Caco-2 (cell line): Measurements from ENCODE around the gene ESRRG. TPM values are rescaled to one million over a fixed set of nuclear protein-coding genes. Genes with fewer than 3 reads are reported as not detected.
"Not testable (repeated sequence)": the region's sequence is repeated elsewhere in the genome, so short reads cannot be mapped to it uniquely, and the experiment has no call there.

Experiments used
- BruUV-seq: library from RNA; stranded (reverse); fragments of 400-500 nt; replicated peaks from 2 replicates; lab custom pipeline; 2021; lab: Mats Ljungman, UMichigan
- CTCF ChIA-PET: fragments of 300-600 bp; sonication (Branson Sonifier 250); formaldehyde crosslinking; loops from one replicate; lab custom pipeline; 2022; ENCODE audit warnings: antibody characterized with exemption; lab: Charles Lee
- POLR2A ChIA-PET: fragments of 300-600 bp; sonication (Branson Sonifier 250); formaldehyde crosslinking; loops from one replicate; lab custom pipeline; 2022; ENCODE audit warnings: antibody characterized with exemption; lab: Charles Lee
- DNase-seq, 2 experiments: peaks; one replicate each; pipeline versions ENCODE4 v3.0.0 to v3.0.0-alpha.2; 2020 to 2022
- H3K27me3 ChIP-seq: replicated peaks from 2 replicates; pipeline ENCODE4 v1.6.0; 2011; ENCODE audit warnings: low read length; ENCODE audit not compliant: control insufficient read depth, insufficient read depth
- H3K36me3 ChIP-seq: 2 replicates; pipeline ENCODE4 v1.5.1; 2011; ENCODE audit warnings: low read length; ENCODE audit not compliant: control insufficient read depth, insufficient read depth
- H3K4me1 ChIP-seq: fragments of 250-450 bp; sonication (Bioruptor Pico); 2 replicates; pipeline ENCODE4 v1.5.1; 2020; ENCODE audit warnings: mild to moderate bottlenecking
- H3K4me3 ChIP-seq: 2 replicates; pipeline ENCODE4 v1.5.1; 2011; ENCODE audit warnings: low read depth, mild to moderate bottlenecking, control low read depth, low read length
- H3K9me3 ChIP-seq: fragments of 250-450 bp; sonication (Bioruptor Pico); 2 replicates; pipeline ENCODE4 v1.5.1; 2020; ENCODE audit warnings: mild to moderate bottlenecking, moderate library complexity
- H3K27ac Mint-ChIP-seq: one replicate; pipeline ENCODE4 v1.8.0; 2022; ENCODE audit warnings: mixed read lengths; ENCODE audit not compliant: unreplicated experiment
- H3K27me3 Mint-ChIP-seq: one replicate; pipeline ENCODE4 v1.8.0; 2022; ENCODE audit warnings: mixed read lengths; ENCODE audit not compliant: insufficient read depth, unreplicated experiment
- H3K36me3 Mint-ChIP-seq: one replicate; pipeline ENCODE4 v1.8.0; 2022; ENCODE audit warnings: mild to moderate bottlenecking, mixed read lengths; ENCODE audit not compliant: insufficient read depth, unreplicated experiment
- H3K4me1 Mint-ChIP-seq: one replicate; pipeline ENCODE4 v1.8.0; 2022; ENCODE audit warnings: low read depth, mixed read lengths; ENCODE audit not compliant: unreplicated experiment
- H3K4me3 Mint-ChIP-seq: one replicate; pipeline ENCODE4 v1.8.0; 2022; ENCODE audit warnings: mild to moderate bottlenecking, moderate library complexity, mixed read lengths; ENCODE audit not compliant: unreplicated experiment
- H3K9me3 Mint-ChIP-seq: one replicate; pipeline ENCODE4 v1.8.0; 2022; ENCODE audit warnings: mixed read lengths; ENCODE audit not compliant: unreplicated experiment
- CTCF ChIP-seq, 2 experiments: fragments of 200-600 bp in 1 of 2; IDR thresholded peaks; 1 replicate in 1 of 2; 2 replicates in 1 of 2; pipeline versions ENCODE4 v1.5.1 to v1.8.0; 2011 to 2022; ENCODE audit warnings: antibody characterized with exemption in 1 of 2, control low read depth in 1 of 2, inconsistent platforms in 1 of 2, low read depth in 1 of 2, low read length in 1 of 2, mild to moderate bottlenecking in 1 of 2, moderate library complexity in 1 of 2; ENCODE audit not compliant: insufficient read depth in 1 of 2, severe bottlenecking in 1 of 2, unreplicated experiment in 1 of 2
- intact Hi-C: fragments of 100-400 bp; cut with micrococcal nuclease; formaldehyde crosslinking; loops from one replicate; pipeline ENCODE4 v1.10.0; 2022; ENCODE audit not compliant: unreplicated experiment
- total RNA-seq: library from RNA; stranded (reverse); gene quantifications from 2 replicates; pipeline ENCODE4 v1.2.3, GENCODE V29; 2022

ESRRG gene
- total RNA-seq, 1 experiment from 2014 or later = 6.6 TPM

DNA sequence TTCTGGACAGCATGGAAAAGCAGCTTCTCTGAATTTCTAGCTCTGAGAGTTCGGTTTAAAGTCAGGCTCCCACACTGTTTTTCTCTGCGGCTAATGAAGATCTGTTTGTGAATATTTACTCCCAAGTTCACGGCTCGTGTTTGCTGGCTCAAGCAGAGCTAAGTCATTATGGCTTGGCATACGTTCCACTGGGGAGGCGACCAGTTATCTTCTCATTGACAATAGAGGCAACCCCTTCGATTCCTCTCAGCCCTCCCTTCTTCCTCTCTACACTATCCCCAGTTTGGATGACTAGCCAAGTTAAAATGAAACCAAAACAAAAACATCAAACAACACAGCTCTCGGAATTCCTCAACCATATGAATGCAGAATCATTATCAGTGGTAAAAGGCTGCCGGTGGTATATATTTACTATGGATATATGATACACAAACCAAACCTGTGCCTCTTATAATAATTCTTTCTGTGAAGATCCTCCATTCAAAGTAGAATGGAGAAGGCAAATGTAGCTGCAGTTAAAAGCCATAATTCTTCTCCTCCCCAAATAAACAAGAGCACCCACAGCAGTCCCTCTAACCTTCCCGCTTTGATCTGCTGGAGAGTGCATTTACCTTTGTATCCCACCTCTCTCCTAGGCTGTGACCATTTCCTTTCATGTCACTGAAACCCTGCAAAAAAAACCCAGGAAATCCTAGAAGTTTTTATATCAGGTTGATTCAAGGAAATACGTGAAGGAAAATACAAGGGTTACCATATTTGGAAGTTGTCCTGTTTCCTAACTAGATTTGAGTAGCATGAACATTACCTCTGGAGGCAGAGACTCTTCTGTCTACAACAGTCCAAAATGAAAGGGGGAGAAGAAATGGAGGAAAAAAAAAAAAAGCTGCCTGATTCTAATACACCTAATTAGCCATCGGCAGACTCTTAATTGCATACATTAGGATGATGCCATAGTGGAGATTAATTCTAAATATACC, 191.7 kb downstream of the ESRRG start:
- Histone ChIP-seq H3K9me3 (no peaks in the 10 kb centered on the region), H3K4me1 (peaks cover 24% of the 10 kb centered on the region), H3K36me3 (no peaks in the 10 kb centered on the region), H3K27me3 (no peaks in the 10 kb centered on the region), H3K4me3 (no peak overlapping the region)
- no peaks in the 10 kb centered on the region for H3K27me3 Mint-ChIP-seq
- ChIA-PET POLR2A (no interaction called here), CTCF (no interaction called here)
- intact Hi-C loops = no loop called here
- TF ChIP-seq CTCF (IDR thresholded peaks at IDR 0.05; ENCODE audit: insufficient read depth in 1 of 2, low read depth in 1 of 2, low read length in 1 of 2, severe bottlenecking in 1 of 2, unreplicated experiment in 1 of 2) = no peak
- BruUV-seq = no TSS peak
- no peak for DNase-seq
- H3K27ac Mint-ChIP-seq = no peak overlapping the region
- no peak overlapping the region for H3K4me3 Mint-ChIP-seq
- peaks cover 25% of the 10 kb centered on the region for H3K4me1 Mint-ChIP-seq
- H3K9me3 Mint-ChIP-seq = no peaks in the 10 kb centered on the region
- peaks cover 6% of the 10 kb centered on the region for H3K36me3 Mint-ChIP-seq

DNA sequence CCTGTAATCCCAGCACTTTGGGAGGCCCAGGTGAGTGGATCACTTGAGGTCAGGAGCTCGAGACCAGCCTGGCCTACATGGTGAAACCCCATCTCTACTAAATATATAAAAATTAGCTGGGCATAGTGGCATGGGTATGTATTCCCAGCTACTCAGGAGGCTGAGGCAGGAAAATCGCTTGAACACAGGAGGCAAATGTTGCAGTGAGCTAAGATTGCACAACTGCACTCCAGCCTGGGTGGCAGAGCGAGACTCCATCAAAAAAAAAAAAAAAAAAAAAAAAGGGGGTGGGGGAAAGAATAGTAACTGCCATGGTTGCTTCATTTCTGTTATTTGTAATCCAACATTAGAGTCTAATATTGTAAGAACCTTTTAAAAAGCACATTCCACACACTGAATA, 193.4 kb downstream of the ESRRG start:
- not testable (repeated sequence) for H3K36me3 ChIP-seq, H3K27me3 Mint-ChIP-seq, H3K9me3 Mint-ChIP-seq, H3K9me3 ChIP-seq, H3K4me3 Mint-ChIP-seq, H3K36me3 Mint-ChIP-seq, BruUV-seq, H3K27me3 ChIP-seq, H3K27ac Mint-ChIP-seq, DNase-seq, H3K4me3 ChIP-seq
- peaks cover 18% of the 10 kb centered on the region for H3K4me1 Mint-ChIP-seq
- H3K4me1 ChIP-seq = peaks cover 24% of the 10 kb centered on the region
- CTCF ChIA-PET = interaction anchor here (0.7 kb wide), 1 partner anchor 12 kb away, joined by 3 read pairs; no protein-coding TSS in a partner anchor
- intact Hi-C loops = loop anchor here (2.0 kb wide), 1 partner anchor 63 kb away; no protein-coding TSS in a partner anchor
- POLR2A ChIA-PET = interaction anchor here (0.5 to 0.6 kb wide), 2 partner anchors 66 to 240 kb away, joined by 3 to 4 read pairs; no protein-coding TSS in a partner anchor

- no peaks in the 10 kb centered on the region for H3K9me3 Mint-ChIP-seq
- H3K27ac Mint-ChIP-seq = no peak overlapping the region
- Histone ChIP-seq H3K4me3 (no peak overlapping the region), H3K36me3 (no peaks in the 10 kb centered on the region), H3K9me3 (no peaks in the 10 kb centered on the region), H3K4me1 (peaks cover 24% of the 10 kb centered on the region), H3K27me3 (no peaks in the 10 kb centered on the region)
- peak overlapping the region; percentile 44 for H3K4me3 Mint-ChIP-seq
- H3K4me1 Mint-ChIP-seq = peaks cover 18% of the 10 kb centered on the region
- no peaks in the 10 kb centered on the region for H3K27me3 Mint-ChIP-seq
- TF ChIP-seq CTCF (IDR thresholded peaks at IDR 0.05; ENCODE audit: insufficient read depth in 1 of 2, low read depth in 1 of 2, low read length in 1 of 2, severe bottlenecking in 1 of 2, unreplicated experiment in 1 of 2) = no peak
- BruUV-seq = no TSS peak
- peak; percentile 66 to 68 for DNase-seq
- CTCF ChIA-PET = no interaction called here
- peaks cover 6% of the 10 kb centered on the region for H3K36me3 Mint-ChIP-seq
- POLR2A ChIA-PET = interaction anchor here (0.6 kb wide), 1 partner anchor 76 kb away, joined by 4 read pairs; no protein-coding TSS in a partner anchor
- intact Hi-C loops = loop anchor here (1.0 to 2.0 kb wide), 2 partner anchors 30 to 62 kb away; no protein-coding TSS in a partner anchor
Observed at GRCh38 chr1:216528816-216529215, 194.4 kb downstream of the ESRRG start.
